HG03558 (cell line): ENCODE data around the gene H3-3A.
A peak's percentile ranks its signal among the peaks of the same experiment; 100 is the strongest.

ENCODE experiments used
- ATAC-seq: cut with Tn5 transposase; IDR thresholded peaks from one replicate; pipeline ENCODE4 v1.9.1; 2021; ENCODE audit warnings: moderate number of reproducible peaks; ENCODE audit not compliant: unreplicated experiment; ENCODE audit errors: extremely low read depth

H3-3A gene

GRCh38 chr1:226051365-226051764 lies 11.2 kb upstream of the H3-3A start:
- no peak for ATAC-seq

- no peak for ATAC-seq
Measured at GRCh38 chr1:226052061-226052460, 10.5 kb upstream of the H3-3A start.

GRCh38 chr1:226054519-226055327 lies 7.8 kb upstream of the H3-3A start:
- ATAC-seq: no peak

- ATAC-seq: no peak
Measured at GRCh38 chr1:226059709-226060108, 2.8 kb upstream of the H3-3A start.

- no peak for ATAC-seq
Measured at GRCh38 chr1:226060427-226060826, 2.1 kb upstream of the H3-3A start.

GRCh38 chr1:226061068-226061840 lies 1.3 kb upstream of the H3-3A start:
- no peak for ATAC-seq

GRCh38 chr1:226061841-226062557 lies 517 bp upstream of the H3-3A start:
- peak; percentile 23 for ATAC-seq

- no peak for ATAC-seq
Measured at GRCh38 chr1:226063224-226063976, 884 bp downstream of the H3-3A start.

GRCh38 chr1:226063977-226064815 lies 1.7 kb downstream of the H3-3A start:
- ATAC-seq: no peak

GRCh38 chr1:226064816-226065248 lies 2.3 kb downstream of the H3-3A start:
- ATAC-seq: no peak

- ATAC-seq: no peak
Measured at GRCh38 chr1:226066415-226067078, 4.0 kb downstream of the H3-3A start.

GRCh38 chr1:226069811-226070489 lies 7.4 kb downstream of the H3-3A start:
- ATAC-seq: no peak

- no peak for ATAC-seq
Measured at GRCh38 chr1:226072347-226072746, 9.8 kb downstream of the H3-3A start.

- ATAC-seq: no peak
Measured at GRCh38 chr1:226073184-226073950, 10.9 kb downstream of the H3-3A start.

GRCh38 chr1:226074046-226074445 lies 11.5 kb downstream of the H3-3A start:
- ATAC-seq: no peak

- no peak for ATAC-seq
Measured at GRCh38 chr1:226076378-226076777, 13.9 kb downstream of the H3-3A start.

- ATAC-seq: no peak
Measured at GRCh38 chr1:226078374-226078773, 15.9 kb downstream of the H3-3A start.

GRCh38 chr1:226082587-226082917 lies 20.0 kb downstream of the H3-3A start:
- no peak for ATAC-seq
